ENCODE data around the gene VWA5B2. TPM values are rescaled to one million over a fixed set of nuclear protein-coding genes. Genes with fewer than 3 reads are reported as not detected.
A peak's percentile ranks its signal among the peaks of the same experiment; 100 is the strongest.
"Not testable (repeated sequence)": the region's sequence is repeated elsewhere in the genome, so short reads cannot be mapped to it uniquely, and the experiment has no call there.

The VWA5B2 gene
- total RNA-seq, 4 donors from 2014 or later: 0.83 to 9.1 (median 6.9) TPM

DNA sequence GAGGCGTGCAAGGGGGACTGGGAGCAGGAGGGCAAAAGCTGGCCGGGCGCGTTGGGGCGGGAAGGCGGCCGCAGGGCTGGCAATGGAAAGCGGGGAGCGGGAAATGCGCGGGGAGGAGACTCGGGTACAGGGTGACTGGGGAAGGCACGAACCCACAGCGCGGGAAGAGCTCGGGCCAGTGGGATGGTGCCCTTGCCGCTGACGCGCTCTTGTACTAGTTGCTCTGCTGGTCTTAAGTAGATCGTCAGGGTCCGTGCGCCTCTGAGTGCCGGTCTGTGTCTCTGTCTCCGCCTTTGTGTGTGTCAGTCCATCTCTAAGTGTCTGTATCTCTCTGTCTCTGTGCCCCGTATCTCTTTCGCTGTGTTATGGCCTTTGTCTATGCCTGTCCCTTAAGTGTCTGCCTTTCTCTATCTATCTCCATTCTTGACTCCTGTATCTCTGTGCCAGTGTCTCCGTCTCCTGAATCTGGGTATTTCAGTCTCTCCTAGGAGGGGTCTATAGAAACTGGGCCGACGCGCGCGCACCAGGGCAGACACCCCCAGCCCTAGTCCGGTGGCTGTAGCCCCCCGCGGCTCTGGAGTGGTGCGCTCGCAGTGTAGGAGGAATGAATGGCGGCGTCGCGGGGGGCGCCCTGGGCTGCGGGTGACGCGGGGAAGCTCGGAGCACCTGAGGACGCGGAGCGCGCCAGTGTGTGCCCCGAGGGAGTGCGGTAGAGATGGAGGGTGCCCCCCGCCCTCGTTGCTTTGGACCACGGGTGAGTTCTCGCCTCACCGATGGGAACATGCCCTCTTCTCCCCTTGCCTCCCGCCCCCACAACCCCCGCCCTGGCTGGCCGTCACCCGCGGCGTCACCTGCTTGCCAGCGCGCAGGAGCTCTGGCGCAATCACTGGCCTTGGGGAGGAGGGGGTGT, 32.7 kb downstream of the VWA5B2 start:
- peaks cover 3 to 36% of the 10 kb centered on the region in 2 donors for H3K27me3 ChIP-seq
- no peak overlapping the region for H3K27ac ChIP-seq

DNA sequence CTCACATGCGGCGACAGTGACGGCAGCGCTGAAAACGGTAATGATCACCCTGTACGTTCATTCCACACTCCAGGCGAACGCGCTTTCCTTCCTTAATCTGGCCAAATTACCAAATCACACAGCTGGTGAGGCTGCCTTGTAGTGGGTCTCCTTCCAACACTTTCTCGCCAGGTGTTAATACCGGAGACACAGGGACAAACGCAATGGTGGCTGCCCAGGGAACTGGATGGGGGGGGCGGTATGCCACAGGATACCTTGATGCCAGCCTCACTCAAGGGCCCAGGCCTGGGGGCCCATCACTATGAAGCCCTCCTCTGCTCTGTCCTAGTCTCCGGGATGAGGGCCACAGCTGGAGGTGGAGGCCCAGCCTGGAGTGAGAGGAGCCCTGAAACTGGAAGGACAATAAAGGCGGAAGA, 33.4 kb downstream of the VWA5B2 start:
- Histone ChIP-seq H3K27ac (no peak overlapping the region), H3K9me3 (no peaks in the 10 kb centered on the region), H3K4me3 (no peak overlapping the region), H3K27me3 (peaks cover 3 to 36% of the 10 kb centered on the region in 2 donors), H3K36me3 (no peaks in the 10 kb centered on the region), H3K4me1 (peaks cover 0 to 30% (median 14%) of the 10 kb centered on the region in 4 donors)
- DNase-seq: no peak
- no peak for TF ChIP-seq POLR2A (IDR thresholded peaks at IDR 0.05)
- TF ChIP-seq, protein P1, sequence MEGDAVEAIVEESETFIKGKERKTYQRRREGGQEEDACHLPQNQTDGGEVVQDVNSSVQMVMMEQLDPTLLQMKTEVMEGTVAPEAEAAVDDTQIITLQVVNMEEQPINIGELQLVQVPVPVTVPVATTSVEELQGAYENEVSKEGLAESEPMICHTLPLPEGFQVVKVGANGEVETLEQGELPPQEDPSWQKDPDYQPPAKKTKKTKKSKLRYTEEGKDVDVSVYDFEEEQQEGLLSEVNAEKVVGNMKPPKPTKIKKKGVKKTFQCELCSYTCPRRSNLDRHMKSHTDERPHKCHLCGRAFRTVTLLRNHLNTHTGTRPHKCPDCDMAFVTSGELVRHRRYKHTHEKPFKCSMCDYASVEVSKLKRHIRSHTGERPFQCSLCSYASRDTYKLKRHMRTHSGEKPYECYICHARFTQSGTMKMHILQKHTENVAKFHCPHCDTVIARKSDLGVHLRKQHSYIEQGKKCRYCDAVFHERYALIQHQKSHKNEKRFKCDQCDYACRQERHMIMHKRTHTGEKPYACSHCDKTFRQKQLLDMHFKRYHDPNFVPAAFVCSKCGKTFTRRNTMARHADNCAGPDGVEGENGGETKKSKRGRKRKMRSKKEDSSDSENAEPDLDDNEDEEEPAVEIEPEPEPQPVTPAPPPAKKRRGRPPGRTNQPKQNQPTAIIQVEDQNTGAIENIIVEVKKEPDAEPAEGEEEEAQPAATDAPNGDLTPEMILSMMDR (IDR thresholded peaks at IDR 0.05): no peak

More for the DNA sequence above, 32.7 kb downstream of the VWA5B2 start:
- H3K4me1 ChIP-seq: peaks cover 0 to 30% (median 14%) of the 10 kb centered on the region in 4 donors
- no peaks in the 10 kb centered on the region for H3K36me3 ChIP-seq
- DNase-seq: no peak
- H3K4me3 ChIP-seq: peak overlapping the region; percentile 30 to 59 (median 56)
- TF ChIP-seq POLR2A (IDR thresholded peaks at IDR 0.05): no peak
- TF ChIP-seq, protein P1 (IDR thresholded peaks at IDR 0.05): no peak
- no peaks in the 10 kb centered on the region for H3K9me3 ChIP-seq

DNA sequence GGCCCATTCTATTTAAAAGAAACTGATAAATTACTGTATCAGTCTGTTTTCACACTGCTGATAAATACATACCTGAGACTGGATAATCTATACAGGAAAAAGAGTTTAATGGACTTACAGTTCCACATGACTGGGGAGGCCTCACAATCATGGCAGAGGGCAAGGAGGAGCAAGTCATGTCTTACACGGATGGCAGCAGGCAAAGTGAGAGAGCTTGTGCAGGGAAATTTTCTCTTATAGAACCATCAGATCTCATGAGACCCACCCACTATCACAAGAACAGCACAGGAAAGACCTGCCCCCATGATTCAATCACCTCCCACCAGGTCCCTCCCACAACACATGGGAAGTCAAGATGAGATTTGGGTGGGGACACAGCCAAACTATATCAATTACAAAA, 37.9 kb downstream of the VWA5B2 start:
- not testable (repeated sequence) for H3K36me3 ChIP-seq, H3K4me1 ChIP-seq
- peaks cover 0 to 11% of the 10 kb centered on the region in 2 donors for H3K27me3 ChIP-seq

DNA sequence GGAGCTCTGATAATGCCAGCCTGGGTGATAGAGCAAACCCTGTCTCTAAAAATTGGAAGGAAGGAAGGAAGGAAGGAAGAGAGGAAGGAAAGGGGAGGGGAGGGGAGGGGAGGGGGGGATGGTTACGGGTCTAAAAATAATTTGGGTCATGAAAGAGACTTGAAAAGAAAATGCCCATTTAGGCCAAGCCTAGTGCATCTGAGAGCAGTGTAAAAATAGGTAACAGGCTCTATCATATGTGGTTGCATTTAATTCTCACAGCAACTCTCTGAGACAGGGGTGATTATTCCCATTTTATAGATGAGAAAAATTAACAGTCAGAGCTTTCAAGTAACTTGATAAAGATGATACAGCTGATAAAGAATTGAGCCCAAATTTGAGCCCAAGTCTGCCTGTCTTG, 42.9 kb downstream of the VWA5B2 start:
- Histone ChIP-seq H3K9me3 (no peaks in the 10 kb centered on the region), H3K36me3 (no peaks in the 10 kb centered on the region), H3K27me3 (peaks cover 0 to 14% of the 10 kb centered on the region in 2 donors), H3K4me1 (no peaks in the 10 kb centered on the region), H3K27ac (no peak overlapping the region), H3K4me3 (no peak overlapping the region)
- TF ChIP-seq, protein P1 (IDR thresholded peaks at IDR 0.05): no peak
- TF ChIP-seq POLR2A (IDR thresholded peaks at IDR 0.05): no peak
- DNase-seq: no peak

More for the DNA sequence above, 37.9 kb downstream of the VWA5B2 start:
- not testable (repeated sequence) for H3K4me3 ChIP-seq, H3K9me3 ChIP-seq, DNase-seq, H3K27ac ChIP-seq

DNA sequence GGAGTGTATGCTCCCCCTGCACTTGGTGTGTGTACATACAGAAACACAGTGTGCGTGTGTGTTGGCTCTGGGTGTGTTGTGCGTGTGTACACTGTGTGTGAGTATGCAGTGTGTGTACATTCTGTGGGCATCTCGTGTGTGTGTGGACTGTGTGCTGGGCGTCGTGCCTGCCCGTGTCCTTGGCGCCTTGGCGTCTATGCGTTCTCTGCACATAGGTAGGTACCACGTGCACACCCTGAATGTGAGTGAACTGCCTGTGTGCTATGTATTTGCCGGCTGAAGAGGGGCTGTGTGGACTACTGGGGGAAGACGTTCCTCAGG, 46.0 kb downstream of the VWA5B2 start:
- H3K36me3 ChIP-seq: no peaks in the 10 kb centered on the region
- no peak for DNase-seq
- no peaks in the 10 kb centered on the region for H3K9me3 ChIP-seq
- H3K4me3 ChIP-seq: no peak overlapping the region
- H3K27ac ChIP-seq: no peak overlapping the region
- H3K4me1 ChIP-seq: no peaks in the 10 kb centered on the region
- H3K27me3 ChIP-seq: peaks cover 0 to 14% of the 10 kb centered on the region in 2 donors
- no peak for TF ChIP-seq POLR2A (IDR thresholded peaks at IDR 0.05)
- TF ChIP-seq, protein P1 (IDR thresholded peaks at IDR 0.05): no peak
